Anterior cingulate cortex (tissue), 58 donors: ENCODE data around the gene CCDC167.
"Not testable (repeated sequence)": the region's sequence is repeated elsewhere in the genome, so short reads cannot be mapped to it uniquely, and the experiment has no call there.

Experiments used
- DNase-seq, 58 donors: peaks; one replicate each; lab custom pipeline; 2025; lab: John Stamatoyannopoulos, UW

CCDC167 gene

DNA sequence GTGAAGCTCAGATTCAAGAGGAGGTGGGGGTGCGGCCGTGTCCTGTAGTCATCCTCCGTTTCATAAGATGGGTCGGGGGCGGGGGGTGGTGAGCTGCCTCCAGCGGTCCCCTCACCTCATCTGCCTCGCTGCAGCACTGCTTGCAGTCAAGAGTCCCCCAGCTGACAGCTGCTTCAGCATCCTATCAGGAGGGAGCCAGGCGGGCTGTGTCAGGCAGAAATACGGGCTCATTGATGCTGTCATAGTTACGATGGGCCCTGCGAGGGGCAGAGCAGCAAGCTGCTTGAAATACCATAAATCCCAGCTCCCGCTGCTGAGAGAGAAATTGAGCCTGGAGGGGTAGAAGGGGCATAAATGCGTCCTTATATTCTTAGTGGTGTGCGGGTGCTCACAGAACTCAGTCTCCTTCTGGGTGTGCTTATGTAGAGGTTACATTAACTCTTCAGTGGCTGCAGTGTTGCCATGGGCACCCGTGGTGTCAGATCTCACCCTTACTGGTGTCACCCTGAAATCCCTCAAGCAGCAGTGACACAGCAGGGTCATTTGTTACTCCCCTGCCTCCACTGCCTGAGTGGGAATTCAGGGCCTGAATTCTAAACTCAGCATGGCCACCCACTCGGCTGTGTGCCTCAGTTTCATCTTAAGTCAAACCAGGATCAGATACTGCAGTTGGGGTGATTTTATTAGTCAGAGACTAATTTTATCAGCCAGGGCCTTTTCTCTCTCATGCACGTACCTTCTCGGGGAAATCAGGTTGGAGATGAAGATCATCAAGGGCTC, 21.8 kb downstream of the CCDC167 start:
- no peak for DNase-seq

DNA sequence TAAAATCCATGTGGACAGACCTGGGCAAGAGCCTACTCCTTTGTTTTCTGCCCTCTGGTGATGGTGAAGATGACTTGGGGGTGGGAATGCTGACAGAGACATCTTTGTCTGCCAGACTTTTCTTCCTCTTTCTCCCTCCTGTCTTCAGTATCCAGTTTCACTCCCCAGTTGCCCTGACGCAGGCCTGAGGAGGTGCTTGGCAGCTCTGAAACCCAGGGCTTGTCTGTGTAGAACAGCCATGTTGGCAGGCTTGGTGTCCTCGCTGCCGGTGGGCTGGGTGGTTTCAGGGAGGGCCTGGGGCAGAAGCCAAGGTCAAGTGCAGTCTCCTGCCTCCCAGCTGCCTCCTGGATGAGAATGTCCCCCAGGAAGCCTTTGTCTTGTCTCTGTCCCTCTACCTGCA, 22.5 kb downstream of the CCDC167 start:
- peak in 1 of 58 donors; percentile 13 for DNase-seq

DNA sequence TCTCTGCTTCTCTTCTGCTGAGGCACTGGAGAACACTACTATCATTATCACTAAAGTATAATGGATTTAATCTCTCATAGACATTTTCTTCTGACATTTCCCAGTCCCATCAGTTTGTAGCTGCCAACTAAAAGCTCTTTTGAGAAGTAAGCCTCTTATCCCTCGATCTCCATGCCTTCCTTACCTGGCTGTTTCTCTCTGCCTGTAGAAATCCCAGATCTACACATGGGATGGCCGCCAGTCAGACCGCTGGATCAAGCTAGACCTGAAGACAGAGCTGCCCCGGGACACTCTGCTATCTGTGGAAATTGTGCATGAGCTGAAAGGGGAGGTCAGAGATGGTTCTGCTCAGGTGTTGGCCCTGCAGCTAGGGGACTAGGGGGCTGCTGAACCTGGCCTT, 25.4 kb downstream of the CCDC167 start:
- no peak for DNase-seq

DNA sequence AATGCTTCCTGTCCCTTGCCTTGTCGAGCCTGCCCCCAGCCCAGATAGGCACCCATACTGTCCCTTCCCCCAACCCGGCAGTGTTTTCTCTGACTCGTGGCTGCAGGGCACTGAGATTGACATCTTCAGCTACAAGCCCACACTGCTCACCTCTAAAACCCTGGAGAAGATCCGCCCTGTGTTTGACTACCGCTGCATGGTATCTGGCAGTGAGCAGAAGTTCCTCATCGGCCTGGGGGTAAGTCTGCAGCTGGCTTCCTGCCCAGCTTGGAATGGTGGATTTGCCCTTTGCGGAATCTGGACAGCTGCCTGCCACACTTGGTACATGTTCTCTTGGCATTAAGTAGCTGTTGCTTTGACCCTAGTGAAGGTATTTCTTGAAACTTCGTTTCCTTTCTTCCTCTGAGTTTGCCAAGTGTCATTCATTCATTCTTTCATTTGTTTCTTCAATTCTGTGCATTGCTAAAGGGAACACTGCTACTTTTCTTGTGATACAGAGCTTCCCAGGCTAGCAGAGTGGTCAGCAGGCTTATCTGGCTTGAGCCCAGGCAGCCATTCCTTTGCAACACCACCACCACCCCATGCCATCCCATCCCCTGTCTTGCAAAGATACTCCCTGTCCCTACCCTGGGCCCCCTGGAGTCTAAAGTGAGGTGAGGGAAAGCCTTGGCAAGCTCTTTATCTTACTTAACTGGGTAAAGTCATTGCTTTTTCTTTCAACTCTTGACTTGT, 26.2 kb downstream of the CCDC167 start:
- DNase-seq, result peak in 19 of 58 donors; percentile 8 to 60 (median 28)

DNA sequence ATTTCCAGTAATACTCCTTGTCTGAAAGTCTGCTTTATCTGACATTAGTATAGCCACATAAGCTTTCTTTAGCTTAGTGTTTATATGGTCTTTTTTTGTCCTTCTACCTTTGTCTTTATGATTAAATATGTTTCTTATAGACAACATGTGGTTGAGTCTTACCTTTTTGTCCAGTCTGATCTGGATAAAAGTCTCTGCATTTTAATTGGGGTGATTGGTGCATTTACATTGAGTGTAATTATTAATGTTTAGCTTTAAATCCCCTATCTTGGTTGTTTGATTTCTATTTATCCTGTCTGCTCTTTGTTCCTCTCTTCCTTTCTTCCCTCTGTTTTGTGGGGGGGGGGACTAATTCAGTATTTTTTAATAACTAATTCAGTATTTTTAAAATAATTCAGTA, 32.0 kb downstream of the CCDC167 start:
- DNase-seq, result no peak

DNA sequence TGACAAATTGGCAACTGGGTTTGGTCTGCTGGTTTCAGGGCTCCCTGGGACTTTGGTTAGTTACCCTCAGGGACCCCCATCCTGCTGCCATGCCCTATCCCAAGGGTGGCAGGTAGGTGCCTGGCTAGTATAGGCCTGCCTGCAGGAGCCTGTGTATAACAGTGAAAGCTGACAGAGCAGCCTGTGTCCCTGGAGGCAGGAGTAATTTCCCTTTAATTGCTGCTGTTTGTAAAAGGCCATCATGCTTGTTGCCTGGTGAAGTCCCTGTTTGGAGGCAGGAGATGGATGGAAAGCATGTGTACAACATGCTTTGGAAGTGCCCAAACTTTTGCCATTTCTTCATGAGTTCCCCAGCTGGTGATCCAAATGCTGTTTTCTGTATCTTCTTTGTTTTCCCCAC, 36.6 kb downstream of the CCDC167 start:
- DNase-seq, result no peak

DNA sequence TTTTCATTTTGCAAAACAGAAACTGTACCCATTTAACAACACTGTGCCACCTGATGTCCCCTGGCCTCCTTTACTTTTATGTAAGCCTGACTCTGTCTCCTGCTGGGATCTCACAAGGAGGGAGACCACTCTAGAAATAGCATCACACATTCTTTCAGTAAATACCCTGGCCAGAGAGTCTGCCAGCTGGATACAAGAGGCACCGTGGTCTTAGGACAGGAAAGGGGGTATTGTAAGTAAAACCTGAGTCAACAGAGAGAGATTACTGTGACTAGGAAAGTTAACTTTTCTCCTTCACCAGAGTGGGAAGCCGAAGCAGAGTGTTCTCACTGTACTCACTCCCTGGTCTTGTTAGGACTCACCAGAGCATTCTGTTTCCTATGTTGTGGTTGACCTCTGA, 38.9 kb downstream of the CCDC167 start:
- no peak for DNase-seq

DNA sequence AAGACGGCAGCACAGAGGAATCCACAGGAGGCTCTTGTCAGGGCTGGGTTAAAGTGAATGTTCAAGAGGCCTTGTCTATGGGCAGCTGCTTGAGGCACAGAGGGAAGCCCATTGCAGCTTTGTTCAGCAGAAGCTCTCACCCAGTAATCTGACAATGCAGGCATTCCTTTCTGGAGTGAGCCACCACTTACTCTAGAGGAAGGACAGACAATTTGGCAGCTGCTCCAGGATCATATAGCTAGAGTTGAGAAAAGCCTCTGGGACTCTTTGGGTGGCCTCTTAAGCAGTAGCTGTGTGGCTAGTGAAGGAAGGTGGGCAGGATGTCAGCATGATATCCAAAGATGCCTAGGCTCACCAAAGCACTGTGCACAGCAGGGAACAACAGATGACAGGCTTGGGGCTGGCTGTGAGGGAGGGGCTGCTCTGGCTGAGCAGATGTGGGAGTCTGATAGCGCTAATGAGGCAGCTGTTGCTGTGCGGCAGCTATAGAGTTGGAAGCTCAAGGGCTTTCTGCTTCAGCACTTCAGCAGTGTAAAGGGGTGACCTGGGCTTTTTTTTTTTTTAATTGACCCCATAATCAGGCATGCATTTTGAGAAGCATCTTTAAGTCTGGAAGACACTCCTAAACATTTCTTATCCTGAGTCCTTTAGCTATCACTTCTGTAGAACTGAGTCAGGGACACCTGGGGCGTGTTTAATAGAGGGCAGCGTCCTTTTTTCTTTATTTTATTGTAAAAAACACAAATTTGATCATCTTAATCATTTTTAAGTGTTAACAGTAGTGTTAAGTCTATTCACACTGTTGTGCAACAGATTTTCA, 39.5 kb downstream of the CCDC167 start:
- DNase-seq, result no peak

DNA sequence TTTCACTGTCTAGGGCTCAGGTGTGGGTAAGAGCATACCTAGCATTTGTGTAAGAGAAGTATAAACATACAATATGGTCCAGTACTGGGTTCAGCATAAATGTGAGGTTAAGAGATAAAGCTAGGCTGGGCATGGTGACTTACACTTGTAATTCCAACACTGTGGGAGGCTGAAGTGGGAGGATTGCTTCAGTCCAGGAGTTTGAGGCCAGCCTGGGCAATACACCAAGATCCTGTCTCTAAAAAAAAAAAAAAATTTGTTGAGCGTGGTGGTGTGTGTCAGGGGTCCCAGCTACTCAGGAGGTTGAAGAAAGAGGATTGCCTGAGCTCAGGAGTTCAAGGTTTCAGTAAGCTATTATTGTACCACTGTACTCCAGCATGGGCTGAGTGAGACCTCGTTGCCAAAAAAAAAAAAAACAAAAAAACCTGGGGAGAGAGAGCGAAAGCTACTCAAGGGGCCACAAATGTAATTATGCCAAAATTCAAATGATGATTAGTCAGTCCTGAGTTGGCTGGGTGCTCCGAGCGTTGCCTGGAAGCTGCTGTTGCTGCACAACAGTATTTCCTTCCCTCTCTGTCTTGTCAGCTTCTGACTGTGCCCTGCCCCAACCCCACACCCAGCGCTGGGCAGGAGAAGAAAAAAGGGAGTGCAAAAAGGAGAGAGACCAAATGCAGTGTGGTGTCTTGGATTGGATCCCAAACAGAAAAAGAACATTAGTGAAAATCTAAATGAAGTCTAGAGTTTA, 42.7 kb downstream of the CCDC167 start:
- peak in 26 of 58 donors; percentile 11 to 48 (median 26) for DNase-seq

DNA sequence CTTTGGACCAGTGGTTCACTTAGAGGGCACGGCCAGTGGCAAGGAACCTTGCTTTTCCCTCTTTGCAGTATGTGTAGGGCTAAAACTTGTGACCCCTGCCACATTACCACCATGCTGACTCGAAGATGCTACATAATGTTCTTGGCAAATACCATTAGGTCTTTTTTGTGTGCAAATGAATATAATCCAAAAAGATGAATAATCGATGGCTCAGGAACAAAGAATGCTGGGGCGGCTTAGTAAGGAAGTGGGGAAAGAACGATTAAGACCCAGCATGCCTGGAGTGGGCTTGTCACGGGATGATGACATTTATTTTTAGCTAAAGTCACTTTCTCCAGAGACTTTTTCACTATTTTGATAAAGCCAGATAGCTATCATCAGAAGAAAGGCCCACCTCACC, 43.6 kb downstream of the CCDC167 start:
- no peak for DNase-seq

DNA sequence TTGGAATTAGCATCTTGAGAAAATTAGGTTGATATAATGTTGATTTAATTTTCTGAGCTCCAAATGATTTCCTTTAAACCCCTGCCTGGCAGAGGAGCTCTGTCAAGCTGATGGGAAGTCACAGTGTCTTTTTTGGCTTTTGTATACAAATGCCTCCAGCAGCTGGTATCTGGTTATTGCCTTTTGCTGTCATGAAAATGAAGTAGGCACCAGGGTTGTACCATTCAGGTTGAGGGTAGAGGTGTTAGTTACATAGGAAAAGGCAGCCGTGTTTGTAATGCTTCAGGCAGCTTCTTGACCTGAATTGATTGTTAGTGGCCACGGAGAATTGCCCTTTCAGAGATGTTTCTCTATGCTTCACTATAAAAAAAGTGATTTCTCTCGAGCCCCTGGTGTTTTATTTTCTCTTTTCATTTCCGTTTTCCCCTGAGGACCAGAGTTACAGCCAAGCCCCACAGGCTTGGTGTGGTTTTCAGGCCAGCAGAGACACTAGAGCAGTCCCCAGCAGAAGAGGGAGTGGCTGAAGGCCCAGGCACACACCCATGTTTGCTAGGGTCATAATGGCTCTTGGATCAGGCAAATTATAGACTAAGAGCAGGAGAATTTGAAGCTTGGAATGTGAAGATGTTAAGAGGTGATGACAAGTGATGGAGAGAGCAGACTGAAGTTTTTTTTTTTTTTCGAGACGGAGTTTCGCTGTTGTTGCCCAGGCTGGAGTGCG, 45.1 kb downstream of the CCDC167 start:
- DNase-seq, result no peak

DNA sequence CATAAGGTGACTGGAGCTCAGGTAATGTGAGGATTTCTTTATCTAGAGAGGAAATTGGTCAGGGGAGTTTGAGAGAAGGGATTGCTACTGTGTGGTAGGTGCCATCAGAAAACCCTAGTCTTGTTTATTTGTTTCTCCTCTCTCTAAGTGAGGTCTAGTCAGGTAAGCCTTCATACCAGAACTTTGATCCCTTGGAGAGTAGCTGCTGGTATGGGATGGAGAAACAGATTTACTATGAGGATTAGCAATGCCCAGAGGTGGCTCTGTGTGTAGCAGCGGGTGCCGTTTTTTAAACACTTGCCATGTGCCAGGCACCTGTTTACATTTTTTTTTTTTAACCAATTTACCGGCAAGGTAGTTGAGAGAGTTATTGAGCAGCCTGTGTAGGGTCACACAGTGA, 47.2 kb downstream of the CCDC167 start:
- DNase-seq, result no peak

DNA sequence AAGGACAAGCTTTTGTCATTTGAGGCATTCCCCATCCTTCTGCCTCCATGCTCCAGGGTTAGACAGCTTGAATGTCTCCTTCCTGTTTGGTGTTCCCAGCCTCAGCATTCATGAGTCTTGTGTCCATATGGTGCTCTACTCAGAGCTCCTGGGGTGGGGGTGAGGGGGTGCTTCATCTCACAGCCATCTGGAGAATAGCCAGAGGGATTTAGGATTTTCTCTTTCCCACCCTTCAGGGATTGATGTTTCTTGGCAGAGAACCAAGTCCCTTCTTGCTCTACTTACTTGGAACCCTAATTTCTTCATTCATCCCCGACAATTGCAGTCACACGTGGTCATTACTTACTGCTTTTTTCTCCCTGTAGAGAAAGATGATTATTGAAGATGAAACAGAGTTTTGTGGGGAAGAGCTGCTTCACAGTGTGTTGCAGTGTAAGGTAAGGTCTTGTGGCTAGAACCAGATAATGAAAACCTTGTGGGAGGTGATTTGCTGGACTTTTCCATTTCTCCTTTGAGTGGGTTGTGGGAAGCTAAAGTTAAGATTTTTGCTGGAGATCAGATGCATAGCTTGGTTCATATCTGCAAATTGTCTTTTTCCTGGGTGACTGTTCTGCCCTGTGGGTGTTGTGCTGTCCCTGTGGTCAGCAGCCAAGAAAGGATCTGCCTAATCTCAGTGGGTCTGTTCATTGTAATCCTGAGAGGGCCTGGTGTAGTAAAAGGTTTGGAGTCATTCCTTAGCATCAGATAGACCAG, 48.1 kb downstream of the CCDC167 start:
- DNase-seq, result peak in 1 of 58 donors; percentile 6

DNA sequence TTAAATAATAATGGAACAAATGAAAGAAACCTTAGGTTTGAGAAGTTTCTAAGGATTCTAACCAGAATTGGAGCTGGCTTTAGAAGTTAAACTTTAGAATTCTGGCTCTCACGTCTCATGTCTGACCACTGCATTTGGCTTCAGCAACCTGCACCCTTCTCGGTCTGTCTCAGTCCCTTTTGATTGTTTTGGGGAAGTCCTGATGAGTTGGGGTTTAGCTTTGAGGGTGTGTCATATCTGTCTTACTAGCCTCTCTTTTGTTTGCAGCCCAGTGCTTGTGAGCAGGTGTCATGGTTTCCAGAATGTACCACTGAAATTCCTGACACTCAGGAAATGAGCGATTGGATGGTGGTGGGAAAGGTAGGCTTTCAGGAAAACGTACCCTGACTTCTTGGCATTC, 49.7 kb downstream of the CCDC167 start:
- no peak for DNase-seq

DNA sequence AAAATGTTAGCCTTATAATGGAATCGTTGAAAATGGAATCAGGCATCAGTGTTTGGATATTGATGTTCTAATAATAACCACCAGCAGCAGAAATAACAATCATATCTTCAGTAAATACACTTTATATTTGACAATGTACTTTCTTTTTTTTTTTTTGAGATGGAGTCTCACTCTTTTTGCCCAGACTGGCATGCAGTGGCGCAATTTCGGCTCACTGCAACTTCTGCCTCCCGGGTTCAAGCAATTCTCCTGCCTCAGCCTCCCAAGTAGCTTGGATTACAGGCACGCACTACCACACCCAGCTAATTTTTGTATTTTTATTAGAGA, 56.5 kb downstream of the CCDC167 start:
- not testable (repeated sequence) for DNase-seq

DNA sequence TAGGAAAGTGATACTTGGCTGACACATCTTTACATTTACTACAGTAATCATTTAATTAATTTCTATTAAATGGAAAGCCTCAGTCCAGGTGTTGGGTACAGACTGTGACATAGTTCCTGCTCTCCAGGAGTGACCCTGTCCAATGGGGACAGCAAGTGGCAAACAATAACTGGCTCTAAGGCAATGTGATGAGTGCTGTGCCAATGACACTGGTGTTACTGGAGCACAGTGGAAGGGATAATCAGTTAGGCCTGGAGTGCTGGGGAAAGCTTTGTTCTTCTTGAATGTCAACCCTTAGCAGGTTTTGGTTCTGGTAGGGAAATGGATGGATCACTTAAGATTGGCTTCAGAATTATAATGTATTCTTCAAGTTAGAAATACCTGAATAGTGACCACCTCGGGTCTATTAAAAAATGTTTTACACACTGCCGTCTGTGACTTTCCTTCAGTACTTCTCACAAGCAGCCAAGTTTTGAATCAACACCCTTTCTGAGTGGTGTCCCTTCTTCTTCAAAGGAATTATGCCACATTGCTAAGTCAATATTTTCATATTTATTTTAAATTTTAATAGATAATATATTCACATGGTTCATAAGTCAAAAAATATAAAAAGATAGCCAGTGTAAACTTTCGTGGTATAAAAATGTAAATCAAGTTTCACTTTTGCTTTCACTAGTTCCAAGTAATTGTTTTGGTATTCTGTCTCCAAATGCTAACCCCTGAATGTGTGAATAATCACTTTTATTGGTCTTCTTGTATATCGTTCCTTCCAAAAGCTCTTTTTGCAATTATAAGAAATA, 57.1 kb downstream of the CCDC167 start:
- DNase-seq, result no peak

DNA sequence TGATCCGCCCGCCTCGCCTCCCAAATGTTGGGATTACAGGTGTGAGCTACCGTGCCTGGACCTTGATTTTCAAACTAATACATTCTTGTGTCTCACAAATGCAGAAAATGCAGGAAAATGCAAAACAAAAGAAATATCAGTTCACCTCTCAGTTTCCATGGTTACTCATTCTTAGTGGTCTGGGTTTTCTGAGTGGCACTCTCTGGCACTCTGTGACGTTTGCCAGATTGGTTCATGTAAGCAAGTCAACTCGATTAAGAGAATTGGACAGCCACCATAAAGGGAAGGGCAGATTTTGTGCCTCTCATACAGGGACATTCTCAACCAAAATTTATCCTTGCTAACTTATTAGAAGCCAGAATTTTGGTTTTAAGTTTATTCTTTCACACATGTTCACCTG, 58.0 kb downstream of the CCDC167 start:
- DNase-seq, result no peak

DNA sequence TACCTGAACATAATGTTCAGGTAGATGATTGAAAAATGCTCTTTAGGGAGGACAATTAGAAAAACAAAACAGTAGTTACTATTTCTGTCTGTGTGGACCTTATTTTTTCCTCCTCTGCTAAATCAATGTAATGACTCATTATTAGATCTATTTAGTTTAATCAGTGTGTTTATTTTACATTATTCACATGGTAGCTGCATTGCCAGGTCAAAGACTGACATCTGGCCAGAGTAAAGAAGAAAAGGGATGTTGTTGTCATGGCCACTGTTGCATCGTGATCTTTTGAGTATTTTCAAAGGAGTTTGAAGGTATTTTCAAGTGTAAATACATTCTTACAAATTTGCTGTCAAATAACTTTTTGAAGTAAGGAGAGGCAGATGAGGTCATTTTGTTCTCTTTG, 60.8 kb downstream of the CCDC167 start:
- no peak for DNase-seq
